ENCODE data around the gene PATE1.
"Not testable (repeated sequence)": the region's sequence is repeated elsewhere in the genome, so short reads cannot be mapped to it uniquely, and the experiment has no call there.

The PATE1 gene

GRCh38 chr11:125745979-125746378 lies at the start of gene PATE1:
Gene PATE1, plus strand, starts transcription at chr11:125746279. Its CDS starts 26 bp downstream, at chr11:125746305.
- DNase-seq (ENCODE audit: low read depth in 2 of 2): no peak

- no peak for DNase-seq (ENCODE audit: low read depth in 2 of 2)
Measured at GRCh38 chr11:125701018-125701610, 45.0 kb upstream of the PATE1 start.

- no peak for DNase-seq (ENCODE audit: low read depth in 2 of 2)
Measured at GRCh38 chr11:125701858-125702621, 44.0 kb upstream of the PATE1 start.

DNA sequence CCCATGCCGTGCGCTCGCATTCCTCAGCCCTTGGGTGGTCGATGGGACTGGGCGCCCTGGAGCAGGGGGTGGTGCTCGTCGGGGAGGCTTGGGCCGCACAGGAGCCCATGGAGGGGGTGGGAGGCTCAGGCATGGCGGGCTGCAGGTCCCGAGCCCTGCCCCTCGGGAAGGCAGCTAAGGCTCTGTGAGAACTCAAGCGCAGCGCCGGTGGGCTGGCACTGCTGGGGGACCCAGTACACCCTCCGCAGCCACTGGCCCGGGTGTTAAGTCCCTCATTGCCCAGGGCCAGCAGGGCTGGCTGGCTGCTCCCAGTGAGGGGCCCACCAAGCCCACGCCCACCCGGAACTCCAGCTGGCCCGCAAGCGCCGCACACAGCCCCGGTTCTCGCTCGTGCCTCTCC lies 41.4 kb upstream of the PATE1 start:
- DNase-seq (ENCODE audit: low read depth in 2 of 2): not testable (repeated sequence)

- no peak for DNase-seq (ENCODE audit: low read depth in 2 of 2)
Measured at GRCh38 chr11:125720781-125721180, 25.3 kb upstream of the PATE1 start.

- no peak for DNase-seq (ENCODE audit: low read depth in 2 of 2)
Measured at GRCh38 chr11:125724125-125724524, 22.0 kb upstream of the PATE1 start.

GRCh38 chr11:125728969-125729368 lies 17.1 kb upstream of the PATE1 start:
- no peak for DNase-seq (ENCODE audit: low read depth in 2 of 2)

DNA sequence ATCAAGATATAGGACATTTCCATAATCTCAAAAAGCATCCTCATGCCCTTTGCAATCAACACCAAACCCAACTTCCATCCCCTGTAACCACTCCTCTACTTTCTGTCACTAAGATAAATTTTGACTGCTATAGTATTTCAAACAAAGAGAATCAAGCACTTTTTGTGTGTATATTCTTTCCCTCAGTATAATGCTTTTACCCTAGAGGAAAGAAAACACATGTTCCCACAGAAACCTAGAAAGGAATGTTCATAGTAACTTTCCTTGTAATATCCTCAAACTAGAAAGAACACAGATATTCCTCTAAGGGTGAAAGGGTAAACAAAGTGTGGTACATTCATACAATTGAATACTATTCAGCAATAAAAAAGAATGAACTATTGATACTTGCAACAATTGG lies 5.5 kb upstream of the PATE1 start:
- no peak for DNase-seq (ENCODE audit: low read depth in 2 of 2)

GRCh38 chr11:125743681-125744080 lies 2.4 kb upstream of the PATE1 start:
- no peak for DNase-seq (ENCODE audit: low read depth in 2 of 2)

- DNase-seq (ENCODE audit: low read depth in 2 of 2): no peak
Measured at GRCh38 chr11:125750629-125751028, 4.5 kb downstream of the PATE1 start.

DNA sequence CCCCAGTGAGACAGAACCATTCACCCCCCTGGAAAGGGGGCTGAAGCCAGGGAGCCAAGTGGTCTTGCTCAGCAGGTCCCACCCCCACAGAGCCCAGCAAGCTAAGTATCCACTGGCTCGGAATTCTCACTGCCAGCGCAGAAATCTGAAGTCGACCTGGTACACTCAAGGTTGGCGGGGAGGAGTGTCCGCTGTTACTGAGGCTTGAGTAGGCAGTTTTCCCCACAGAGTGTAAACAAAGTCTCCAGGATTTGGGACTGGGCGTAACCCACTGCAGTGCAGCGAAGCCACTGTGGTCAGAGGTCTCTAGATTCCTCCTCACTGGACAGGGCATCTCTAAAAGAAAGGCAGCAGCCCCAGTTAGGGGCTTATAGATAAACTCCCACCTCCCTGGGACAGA lies 10.0 kb downstream of the PATE1 start:
- no peak for DNase-seq (ENCODE audit: low read depth in 2 of 2)

DNA sequence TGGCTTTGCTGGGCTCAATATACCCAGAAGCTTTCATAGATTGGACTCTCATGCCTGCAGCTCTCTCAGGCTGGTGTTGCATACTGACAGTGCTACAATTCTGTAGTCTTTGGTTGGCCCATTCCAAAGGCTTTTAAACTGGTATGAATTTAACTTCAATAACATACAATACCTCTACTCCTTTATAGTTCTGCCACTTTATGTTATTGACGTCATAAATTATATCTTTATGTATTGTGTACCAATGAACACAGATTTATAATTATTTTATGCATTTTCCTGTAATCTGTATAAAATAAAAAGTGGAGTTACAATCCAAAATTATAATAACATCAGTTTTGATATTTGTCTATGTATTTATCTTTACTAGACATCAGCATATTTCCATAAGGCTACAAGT lies 16.4 kb downstream of the PATE1 start:
- DNase-seq (ENCODE audit: low read depth in 2 of 2): no peak

DNA sequence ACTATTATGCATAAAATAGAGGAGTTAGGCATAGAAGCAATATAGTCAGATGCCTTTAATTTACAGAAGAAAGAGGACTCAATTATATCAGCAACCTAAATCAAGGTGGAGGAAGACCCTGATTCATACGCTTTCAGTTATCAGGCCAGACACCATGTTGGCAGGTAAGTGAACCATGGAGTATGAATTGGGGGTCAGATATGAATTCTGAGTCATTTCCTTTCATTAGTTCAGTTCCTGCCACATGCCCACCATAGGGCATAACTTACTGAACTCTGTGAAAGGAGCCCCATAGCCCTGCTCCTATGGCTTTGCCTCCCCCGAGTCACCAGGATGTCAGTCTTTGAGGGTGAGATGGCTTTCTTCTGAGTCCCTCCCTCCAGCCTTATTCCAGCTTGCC lies 17.4 kb downstream of the PATE1 start:
- DNase-seq (ENCODE audit: low read depth in 2 of 2): no peak

GRCh38 chr11:125766251-125766650 lies 20.2 kb downstream of the PATE1 start:
- DNase-seq (ENCODE audit: low read depth in 2 of 2): no peak

DNA sequence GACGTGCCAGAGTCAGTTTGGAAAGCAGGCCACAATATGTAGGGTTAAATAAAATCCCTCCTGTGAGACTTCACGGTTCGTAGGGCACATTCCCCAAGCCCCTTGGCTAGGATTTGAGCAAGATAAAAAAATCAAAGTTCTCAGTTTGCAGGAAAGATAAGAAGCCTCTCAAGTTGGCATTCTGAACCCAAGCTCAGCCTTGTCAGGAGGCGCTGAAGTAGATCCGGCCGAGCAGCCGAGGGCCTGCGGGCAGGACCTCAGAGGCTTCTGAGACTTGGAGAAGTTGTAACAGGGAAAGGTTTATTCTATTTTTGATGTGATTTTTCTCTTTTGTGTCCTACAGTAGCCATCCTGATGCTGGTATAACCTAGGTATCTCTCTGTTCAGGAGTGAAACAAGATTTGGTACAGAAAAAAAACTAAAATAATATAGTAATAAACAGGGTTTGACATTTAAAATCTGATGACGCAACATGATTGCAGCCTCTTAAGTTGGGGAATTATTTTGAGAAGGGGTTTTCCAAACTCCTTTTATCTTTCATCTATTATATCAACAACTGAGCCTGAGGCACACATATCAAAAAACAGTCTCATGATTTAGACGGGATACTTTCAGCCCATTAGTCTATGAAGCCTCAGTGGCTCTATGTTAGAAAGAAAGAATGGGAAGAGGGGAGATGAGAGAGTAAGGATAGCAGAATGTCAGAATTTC lies 22.4 kb downstream of the PATE1 start:
- no peak for DNase-seq (ENCODE audit: low read depth in 2 of 2)

DNA sequence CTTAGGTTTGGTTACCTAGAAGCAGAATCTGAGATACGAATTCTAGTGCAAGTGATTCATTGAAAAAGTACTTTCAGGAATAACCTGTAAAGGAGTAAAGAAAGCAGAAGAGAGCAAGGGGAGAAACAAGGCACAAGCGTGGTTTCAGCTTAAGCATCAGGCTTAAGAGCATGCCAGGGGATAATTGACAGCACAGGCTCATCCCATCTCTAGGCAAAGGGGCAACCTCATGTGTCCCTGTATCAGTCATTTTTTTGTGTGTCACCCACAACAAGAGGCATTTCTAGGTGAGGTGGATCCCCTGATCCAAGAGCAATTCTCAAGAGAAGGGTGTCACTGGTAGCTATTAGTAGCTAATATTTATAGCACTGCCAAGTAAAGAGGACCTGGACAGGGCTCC lies 24.5 kb downstream of the PATE1 start:
- no peak for DNase-seq (ENCODE audit: low read depth in 2 of 2)

DNA sequence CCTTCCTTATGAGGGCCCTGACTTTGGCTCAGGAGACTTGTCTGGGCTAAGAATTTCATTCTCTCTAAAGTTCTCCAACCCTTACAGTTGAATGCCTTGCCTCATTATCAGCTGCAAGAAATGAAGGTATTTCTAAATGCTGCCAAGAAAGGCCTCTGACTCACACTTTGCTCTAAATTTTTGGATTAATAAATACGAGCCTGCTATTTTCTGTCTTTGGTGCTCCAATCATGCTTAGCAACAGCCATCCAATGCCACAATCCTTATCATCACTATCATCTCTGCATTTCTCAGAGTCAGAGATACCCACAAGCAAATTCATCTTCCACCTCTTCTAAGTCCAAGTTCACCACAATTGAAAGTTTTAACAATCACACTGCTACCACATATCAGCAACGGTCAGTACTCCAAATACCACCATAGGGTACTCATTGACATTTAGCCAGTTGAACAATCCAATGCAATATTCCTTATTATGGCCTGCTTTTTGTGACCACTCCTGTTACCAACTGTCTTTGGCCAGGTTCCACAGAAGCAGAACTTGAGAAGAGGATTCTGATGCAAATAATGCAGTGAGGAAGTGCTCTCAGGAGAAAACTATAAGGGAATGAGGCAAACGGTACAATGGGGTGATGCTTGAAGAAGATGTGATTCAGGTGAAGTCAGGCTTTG lies 26.9 kb downstream of the PATE1 start:
- DNase-seq (ENCODE audit: low read depth in 2 of 2): no peak

GRCh38 chr11:125773516-125773915 lies 27.4 kb downstream of the PATE1 start:
- no peak for DNase-seq (ENCODE audit: low read depth in 2 of 2)

DNA sequence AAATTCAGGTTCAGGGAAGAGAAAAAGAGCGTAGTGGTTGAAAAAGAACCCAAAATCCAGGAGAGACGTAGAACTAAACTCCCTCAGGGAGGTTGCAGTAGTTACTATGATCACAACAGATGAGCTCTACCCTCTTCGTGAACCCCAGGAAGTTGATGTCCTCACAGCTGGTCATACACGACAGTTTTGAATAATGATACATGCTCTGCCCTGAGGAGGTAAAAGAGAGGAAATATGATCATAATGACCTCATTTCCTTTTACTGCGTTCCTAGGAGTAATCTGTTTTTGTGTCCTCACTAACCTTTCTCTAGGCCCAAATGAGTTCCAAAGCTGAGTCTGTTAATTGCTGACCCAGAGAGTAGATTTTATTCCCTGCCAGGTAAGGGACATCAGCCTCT lies 31.2 kb downstream of the PATE1 start:
- DNase-seq (ENCODE audit: low read depth in 2 of 2): no peak

DNA sequence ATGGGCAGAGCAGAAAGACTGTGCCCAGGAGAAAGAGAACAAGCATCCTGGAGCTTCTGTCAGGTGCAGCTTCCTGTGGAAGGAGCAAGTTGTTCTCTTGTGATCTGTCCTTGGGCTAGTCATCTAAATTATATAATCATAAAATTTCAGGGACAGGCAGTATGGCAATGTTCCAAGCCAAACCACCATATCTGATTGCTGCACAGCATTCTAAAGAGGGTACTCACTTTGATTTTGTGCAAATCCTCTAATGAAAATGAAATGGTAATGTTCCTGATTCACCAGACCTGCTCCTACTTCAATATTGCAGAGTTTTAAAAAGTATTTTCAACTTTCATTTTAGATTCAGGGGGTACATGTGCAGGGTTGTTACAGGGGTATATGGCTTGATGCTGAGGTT lies 32.6 kb downstream of the PATE1 start, which contains the start of gene PATE2:
Gene PATE2 (minus strand): TSS at position 101 of the 400 bp plus-strand sequence. CDS start 55 bp downstream, at position 46.
- no peak for DNase-seq (ENCODE audit: low read depth in 2 of 2)

DNA sequence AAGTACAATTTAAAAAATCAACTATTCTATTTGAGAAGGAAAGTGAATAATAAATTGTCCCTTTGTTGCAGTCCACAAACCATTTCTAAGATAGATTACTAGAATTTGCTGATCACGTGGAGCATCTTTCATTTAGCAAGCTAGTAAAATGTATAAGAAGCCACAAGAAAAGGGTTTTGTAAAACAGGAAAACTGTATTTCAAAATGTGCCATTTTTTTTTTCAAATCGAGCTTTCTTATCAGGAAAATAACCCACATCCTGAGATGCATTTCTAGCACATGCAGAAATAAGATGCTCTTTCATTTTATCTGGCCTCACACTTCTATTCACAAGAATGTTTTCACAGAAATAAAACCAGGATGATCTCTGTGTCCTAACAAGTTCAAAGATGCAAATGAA lies 38.6 kb downstream of the PATE1 start:
- DNase-seq (ENCODE audit: low read depth in 2 of 2): no peak

DNA sequence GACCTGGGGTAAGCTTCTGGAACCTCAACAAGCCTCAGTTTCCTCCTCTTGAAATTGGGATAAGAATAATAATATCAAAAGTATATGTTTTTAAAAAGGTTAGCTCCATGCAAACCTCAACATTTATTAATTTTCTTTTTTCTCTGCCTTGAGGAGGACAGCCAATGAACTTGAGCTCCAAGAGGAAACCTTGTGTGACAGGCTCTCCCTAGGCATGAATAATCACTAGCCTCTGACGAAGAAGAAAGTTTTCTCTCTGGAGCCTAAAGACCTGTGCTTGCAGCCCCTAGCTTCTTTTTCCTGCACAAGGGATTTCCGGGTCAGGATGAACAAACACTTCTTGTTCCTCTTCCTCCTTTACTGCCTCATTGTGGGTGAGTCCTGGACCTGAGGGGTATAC lies 41.7 kb downstream of the PATE1 start, which contains the start of gene PATE3:
Gene PATE3 (plus strand): TSS at position 301 of the 400 bp plus-strand sequence. CDS start 25 bp downstream, at position 326.
- no peak for DNase-seq (ENCODE audit: low read depth in 2 of 2)

All from stimulated activated CD4-positive, alpha-beta T cell treated with anti-CD3 and anti-CD28 coated beads, Interleukin-1b, Interleukin-23, amount 100 ng/mL, for 1 hour (primary cell).